Trophoblast cell (in vitro differentiated cells and primary cell): ENCODE data around the gene MYOD1. TPM values are rescaled to one million over a fixed set of nuclear protein-coding genes. Genes with fewer than 3 reads are reported as not detected.

Experiments
- DNase-seq, 2 donors: peaks; one replicate each; pipeline ENCODE4 v3.0.0-alpha.2; 2016
- H2AFZ ChIP-seq: 2 replicates; pipeline ENCODE4 v1.6.1; 2013; ENCODE audit warnings: low read length, moderate library complexity, mild to moderate bottlenecking; ENCODE audit not compliant: insufficient read depth, poor library complexity
- H2AK5ac ChIP-seq: 2 replicates; pipeline ENCODE4 v1.6.1; 2013; ENCODE audit warnings: mild to moderate bottlenecking, low read length
- H2BK120ac ChIP-seq: 2 replicates; pipeline ENCODE4 v1.6.1; 2013; ENCODE audit warnings: low read length, mild to moderate bottlenecking, moderate library complexity; ENCODE audit not compliant: insufficient read depth, poor library complexity
- H2BK12ac ChIP-seq: 2 replicates; pipeline ENCODE4 v1.6.1; 2013; ENCODE audit warnings: mild to moderate bottlenecking, low read length, moderate library complexity
- H2BK5ac ChIP-seq: 2 replicates; pipeline ENCODE4 v1.6.1; 2013; ENCODE audit warnings: low read length, low read depth, moderate library complexity, mild to moderate bottlenecking; ENCODE audit not compliant: poor library complexity
- H3K14ac ChIP-seq: 2 replicates; pipeline ENCODE4 v1.6.1; 2013; ENCODE audit warnings: mild to moderate bottlenecking, low read length
- H3K18ac ChIP-seq: 2 replicates; pipeline ENCODE4 v1.6.1; 2013; ENCODE audit warnings: mild to moderate bottlenecking, low read length
- H3K23ac ChIP-seq: 2 replicates; pipeline ENCODE4 v1.6.1; 2013; ENCODE audit warnings: low read length
- H3K27ac ChIP-seq: 2 replicates; pipeline ENCODE4 v1.5.1; 2013; ENCODE audit warnings: low read depth, mild to moderate bottlenecking, inconsistent platforms, low read length, moderate library complexity
- H3K27me3 ChIP-seq: 2 replicates; pipeline ENCODE4 v1.6.1; 2013; ENCODE audit warnings: inconsistent platforms, mild to moderate bottlenecking, low read length, moderate library complexity; ENCODE audit not compliant: insufficient read depth
- H3K36me3 ChIP-seq, 2 experiments: 1 replicate in 1 of 2; 2 replicates in 1 of 2; pipeline ENCODE4 v1.6.1; 2013; ENCODE audit warnings: low read length in 2 of 2, mild to moderate bottlenecking in 2 of 2, moderate library complexity in 1 of 2; ENCODE audit not compliant: insufficient read depth in 2 of 2, control insufficient read depth in 1 of 2
- H3K4ac ChIP-seq: 2 replicates; pipeline ENCODE4 v1.6.1; 2013; ENCODE audit warnings: low read depth, mild to moderate bottlenecking, low read length, moderate library complexity
- H3K4me1 ChIP-seq, 2 experiments: 1 replicate in 1 of 2; 2 replicates in 1 of 2; pipeline ENCODE4 v1.6.1; 2013; ENCODE audit warnings: low read length in 2 of 2, mild to moderate bottlenecking in 2 of 2, moderate library complexity in 1 of 2; ENCODE audit not compliant: insufficient read depth in 2 of 2, control insufficient read depth in 1 of 2
- H3K4me2 ChIP-seq: 2 replicates; pipeline ENCODE4 v1.6.1; 2013; ENCODE audit warnings: inconsistent platforms, mild to moderate bottlenecking, low read length, moderate library complexity
- H3K4me3 ChIP-seq: 2 replicates; pipeline ENCODE4 v1.5.1; 2013; ENCODE audit warnings: mild to moderate bottlenecking, low read depth, low read length, inconsistent platforms
- H3K79me1 ChIP-seq: one replicate; pipeline ENCODE4 v1.6.1; 2013; ENCODE audit warnings: low read length
- H3K79me2 ChIP-seq: 2 replicates; pipeline ENCODE4 v1.6.1; 2013; ENCODE audit warnings: low read length, mild to moderate bottlenecking; ENCODE audit not compliant: control insufficient read depth, insufficient read depth, poor library complexity
- H3K9ac ChIP-seq: 2 replicates; pipeline ENCODE4 v1.6.1; 2013; ENCODE audit warnings: mild to moderate bottlenecking, low read length
- H3K9me3 ChIP-seq: 2 replicates; pipeline ENCODE4 v1.6.1; 2013; ENCODE audit warnings: low read depth, mild to moderate bottlenecking, control low read depth, inconsistent platforms, low read length; ENCODE audit not compliant: insufficient read depth
- H4K12ac ChIP-seq: 2 replicates; pipeline ENCODE4 v1.6.1; 2013; ENCODE audit warnings: low read depth, mild to moderate bottlenecking, low read length, moderate library complexity
- H4K8ac ChIP-seq: 2 replicates; pipeline ENCODE4 v1.6.1; 2013; ENCODE audit warnings: low read depth, mild to moderate bottlenecking, low read length, moderate library complexity
- H4K91ac ChIP-seq: one replicate; pipeline ENCODE4 v1.6.1; 2013; ENCODE audit warnings: low read depth, mild to moderate bottlenecking, low read length, moderate library complexity
- WGBS: extraction: QIAGEN DNeasy Blood & Tissue Kit; methylation state at CpG from one replicate; pipeline ENCODE4 v1.1.7; 2013; ENCODE audit warnings: missing lambda C conversion rate; ENCODE audit not compliant: insufficient read length, insufficient coverage; ENCODE audit errors: extremely low coverage; 5-methylcytosine and 5-hydroxymethylcytosine counted together
- polyA plus RNA-seq: library from polyadenylated mRNA; stranded (reverse); fragments of 200-250 nt; gene quantifications from 2 replicates; pipeline ENCODE4 v1.2.3, GENCODE V29; 2013

The MYOD1 gene
- polyA plus RNA-seq: 0.07 and 0.14 TPM in 2 replicates

- H3K4ac ChIP-seq: no peak within 1 kb of the TSS
- peak; percentile 30 to 39 for DNase-seq
- no peak within 1 kb of the TSS for H2AFZ ChIP-seq
- peaks cover 62% of the 10 kb centered on the region for H3K27me3 ChIP-seq
- no peak within 1 kb of the TSS for H4K12ac ChIP-seq
- WGBS: no CpG with 5 or more reads among the region's 68 CpGs
- no peaks in the 10 kb centered on the region for H3K79me2 ChIP-seq
- H3K9ac ChIP-seq: no peak within 1 kb of the TSS
- no peak within 1 kb of the TSS for H3K18ac ChIP-seq
- H3K36me3 ChIP-seq: no peaks in the 10 kb centered on the region
- no peak within 1 kb of the TSS for H2AK5ac ChIP-seq
- H3K9me3 ChIP-seq: peaks cover 11% of the 10 kb centered on the region
- H3K27ac ChIP-seq: no peak within 1 kb of the TSS
- H2BK5ac ChIP-seq: no peak within 1 kb of the TSS
- no peak within 1 kb of the TSS for H2BK120ac ChIP-seq
- no peak within 1 kb of the TSS for H3K14ac ChIP-seq
- no peak within 1 kb of the TSS for H4K8ac ChIP-seq
- H3K23ac ChIP-seq: no peak within 1 kb of the TSS
- H4K91ac ChIP-seq: no peak within 1 kb of the TSS
- H3K79me1 ChIP-seq: no peaks in the 10 kb centered on the region
- no peak within 1 kb of the TSS for H3K4me3 ChIP-seq
- H2BK12ac ChIP-seq: no peak within 1 kb of the TSS
- H3K4me1 ChIP-seq: peaks cover 6 to 7% of the 10 kb centered on the region in 2 experiments
- H3K4me2 ChIP-seq: peak within 1 kb of the TSS; percentile 39
Observed at GRCh38 chr11:17719028-17719937, at the start of gene MYOD1. Gene MYOD1 (plus strand): TSS chr11:17719571. CDS start chr11:17719783, 212 bp downstream.

DNA sequence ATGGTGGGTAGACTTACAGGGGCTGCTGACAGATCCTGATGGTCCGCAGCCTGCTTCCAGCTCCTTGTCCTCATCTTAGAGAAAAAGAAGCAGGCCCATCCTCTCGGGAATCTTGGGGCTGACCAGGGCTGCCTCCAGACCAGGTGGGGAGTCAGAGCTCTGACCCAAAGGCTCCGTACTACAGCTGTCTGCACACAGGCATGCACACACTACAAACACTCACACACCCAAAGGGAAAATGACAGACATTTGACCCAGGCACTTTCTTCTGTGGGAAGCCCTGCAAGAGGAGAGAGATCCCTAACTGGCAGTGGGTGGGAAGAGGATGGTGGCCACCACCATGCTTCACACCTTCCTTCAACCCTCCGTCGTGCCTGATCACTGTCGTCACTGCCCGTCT is 46.9 kb upstream of the MYOD1 start:
- Histone ChIP-seq H3K4ac (no peak overlapping the region), H2BK5ac (no peak overlapping the region), H2BK120ac (no peak overlapping the region), H3K27ac (no peak overlapping the region), H2AK5ac (no peak overlapping the region), H3K14ac (no peak overlapping the region), H2BK12ac (no peak overlapping the region), H3K4me1 (no peaks in the 10 kb centered on the region), H4K91ac (no peak overlapping the region), H3K23ac (no peak overlapping the region), H3K4me3 (no peak overlapping the region), H3K27me3 (no peaks in the 10 kb centered on the region), H3K79me2 (no peaks in the 10 kb centered on the region), H4K8ac (no peak overlapping the region), H3K18ac (no peak overlapping the region), H3K4me2 (no peak overlapping the region), H3K9me3 (no peaks in the 10 kb centered on the region), H3K36me3 (no peaks in the 10 kb centered on the region), H3K9ac (no peak overlapping the region), H4K12ac (no peak overlapping the region), H2AFZ (no peak overlapping the region), H3K79me1 (no peaks in the 10 kb centered on the region)
- DNase-seq: no peak
- WGBS: no CpG with 5 or more reads among the region's 7 CpGs

- no peaks in the 10 kb centered on the region for H3K79me2 ChIP-seq
- H4K12ac ChIP-seq: no peak overlapping the region
- H3K18ac ChIP-seq: no peak overlapping the region
- no peak overlapping the region for H3K14ac ChIP-seq
- no peak overlapping the region for H3K4ac ChIP-seq
- no peak overlapping the region for H2BK120ac ChIP-seq
- H3K36me3 ChIP-seq: no peaks in the 10 kb centered on the region
- H3K9ac ChIP-seq: no peak overlapping the region
- no peaks in the 10 kb centered on the region for H3K9me3 ChIP-seq
- WGBS: no CpG with 5 or more reads among the region's 1 CpG
- H3K23ac ChIP-seq: no peak overlapping the region
- no peak overlapping the region for H3K4me2 ChIP-seq
- H3K4me1 ChIP-seq: no peaks in the 10 kb centered on the region
- H2BK5ac ChIP-seq: no peak overlapping the region
- no peak overlapping the region for H2AFZ ChIP-seq
- no peak overlapping the region for H4K91ac ChIP-seq
- no peak overlapping the region for H3K27ac ChIP-seq
- H2BK12ac ChIP-seq: no peak overlapping the region
- H2AK5ac ChIP-seq: no peak overlapping the region
- no peak overlapping the region for H3K4me3 ChIP-seq
- no peak overlapping the region for H4K8ac ChIP-seq
- peak; percentile 36 to 67 for DNase-seq
- no peaks in the 10 kb centered on the region for H3K27me3 ChIP-seq
- no peaks in the 10 kb centered on the region for H3K79me1 ChIP-seq
Observed at GRCh38 chr11:17673951-17674350, 45.4 kb upstream of the MYOD1 start.

DNA sequence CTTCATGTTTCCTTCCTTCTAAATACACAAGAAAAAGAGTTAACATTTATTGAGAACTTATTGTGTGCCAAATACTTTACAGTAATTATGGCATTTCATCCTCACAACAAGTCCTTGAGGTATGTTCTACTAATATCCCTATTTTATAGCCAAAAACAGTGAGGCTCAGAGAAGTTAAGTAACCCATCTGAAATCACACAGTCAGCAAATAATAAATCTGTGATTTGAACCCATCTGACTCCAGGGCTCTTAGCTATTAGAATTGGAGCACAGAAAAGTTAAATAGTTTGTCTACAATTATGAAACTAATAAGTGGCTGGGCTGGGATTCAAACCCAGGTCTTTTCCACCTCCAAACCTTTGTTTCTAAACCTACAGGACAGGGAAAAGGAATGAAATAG is 36.5 kb upstream of the MYOD1 start:
- no peak overlapping the region for H2BK12ac ChIP-seq
- H2BK120ac ChIP-seq: no peak overlapping the region
- H2AK5ac ChIP-seq: no peak overlapping the region
- H3K4ac ChIP-seq: no peak overlapping the region
- H4K8ac ChIP-seq: no peak overlapping the region
- H3K79me1 ChIP-seq: no peaks in the 10 kb centered on the region
- no peaks in the 10 kb centered on the region for H3K27me3 ChIP-seq
- H4K91ac ChIP-seq: no peak overlapping the region
- no peak overlapping the region for H3K27ac ChIP-seq
- H3K4me1 ChIP-seq: peaks cover 0 to 11% of the 10 kb centered on the region in 2 experiments
- DNase-seq: no peak
- no peaks in the 10 kb centered on the region for H3K79me2 ChIP-seq
- H3K9ac ChIP-seq: no peak overlapping the region
- H3K14ac ChIP-seq: no peak overlapping the region
- no peak overlapping the region for H4K12ac ChIP-seq
- H3K36me3 ChIP-seq: no peaks in the 10 kb centered on the region
- H3K9me3 ChIP-seq: no peaks in the 10 kb centered on the region
- H3K18ac ChIP-seq: no peak overlapping the region
- no peak overlapping the region for H3K4me2 ChIP-seq
- H3K23ac ChIP-seq: no peak overlapping the region
- no peak overlapping the region for H3K4me3 ChIP-seq
- no peak overlapping the region for H2BK5ac ChIP-seq
- H2AFZ ChIP-seq: no peak overlapping the region
